Activated effector memory CD4-positive, alpha-beta T cell treated with anti-CD3 and anti-CD28 coated beads, Interleukin-2, amount 50 U/mL, for 16 hours (primary cell): Measurements from ENCODE around the gene GGTA1.
"Not testable (repeated sequence)": the region's sequence is repeated elsewhere in the genome, so short reads cannot be mapped to it uniquely, and the experiment has no call there.

Source experiments
- DNase-seq: peaks from one replicate; pipeline ENCODE4 v3.0.0-alpha.2; 2020

The GGTA1 gene

DNA sequence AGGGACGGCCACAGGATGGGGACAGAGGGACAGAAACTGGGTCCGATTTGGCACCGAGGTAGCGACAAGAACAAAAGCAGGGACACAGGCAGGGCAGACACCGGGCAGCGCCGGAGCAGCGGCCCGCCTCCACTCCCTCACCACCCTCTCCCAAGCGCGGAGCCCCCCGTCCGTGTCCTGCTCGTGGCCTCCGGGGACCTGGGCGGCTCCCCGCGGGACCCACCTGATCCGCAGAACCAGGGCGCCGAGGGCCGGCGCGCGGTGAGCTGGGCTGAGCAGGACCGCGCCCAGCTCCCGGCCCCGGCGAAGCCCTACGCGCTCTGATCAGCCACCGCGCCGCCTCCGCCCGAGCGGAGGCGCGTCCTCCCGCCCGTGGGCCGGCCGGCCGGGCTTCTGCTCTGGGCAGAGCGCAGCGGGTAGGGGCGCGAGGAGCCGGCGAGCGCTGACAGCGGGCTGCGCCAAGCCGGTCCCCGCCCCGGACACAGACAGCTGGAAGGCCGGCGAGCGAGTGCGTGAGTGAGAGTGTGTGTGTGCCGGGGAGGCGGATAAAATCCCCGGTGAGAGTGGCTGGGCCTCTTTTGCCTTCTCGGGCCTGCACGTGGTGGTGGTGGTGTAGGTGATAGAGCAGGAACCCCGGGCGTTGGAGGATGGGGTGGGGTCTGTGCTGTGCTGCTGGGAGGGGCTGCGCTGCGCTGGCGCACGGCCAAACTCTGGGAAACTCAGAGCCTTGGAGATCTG, at the start of gene GGTA1:
Gene GGTA1, minus strand, starts transcription at position 418 of the 738 bp plus-strand sequence. CDS start 31,922 bp downstream, outside the sequence.
- peak; percentile 48 for DNase-seq

- DNase-seq = no peak
These were observed 49.0 kb upstream of the GGTA1 start for GRCh38 chr9:121548666-121549065.

DNA sequence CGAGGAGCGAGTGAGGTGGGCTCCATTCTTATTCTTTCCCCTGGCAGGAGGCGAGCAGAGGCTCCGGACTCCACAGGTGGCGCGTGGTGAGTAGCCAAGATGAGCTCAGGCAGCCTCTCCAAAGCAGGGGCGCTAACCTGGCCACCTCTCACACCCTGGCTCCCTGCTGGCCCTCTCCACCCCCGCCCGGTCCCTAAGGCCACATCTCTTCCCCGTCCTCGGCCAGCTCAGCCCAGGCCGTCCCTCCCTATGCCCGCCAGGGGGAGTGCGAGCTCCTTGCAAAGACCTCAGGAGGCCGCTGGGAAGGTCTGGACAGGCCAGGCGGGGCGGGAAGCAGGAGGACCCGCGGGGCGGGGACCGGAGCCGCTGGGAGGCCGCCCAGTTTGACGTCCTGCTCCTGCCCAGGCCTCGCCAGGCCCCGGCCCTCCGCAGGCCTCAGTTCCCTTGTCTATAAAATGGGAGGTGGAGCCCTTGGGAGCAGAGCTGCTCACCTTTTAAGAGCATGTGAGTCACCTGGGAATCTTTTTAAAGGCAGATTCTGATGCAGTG, 46.3 kb upstream of the GGTA1 start:
- peak; percentile 84 for DNase-seq

DNA sequence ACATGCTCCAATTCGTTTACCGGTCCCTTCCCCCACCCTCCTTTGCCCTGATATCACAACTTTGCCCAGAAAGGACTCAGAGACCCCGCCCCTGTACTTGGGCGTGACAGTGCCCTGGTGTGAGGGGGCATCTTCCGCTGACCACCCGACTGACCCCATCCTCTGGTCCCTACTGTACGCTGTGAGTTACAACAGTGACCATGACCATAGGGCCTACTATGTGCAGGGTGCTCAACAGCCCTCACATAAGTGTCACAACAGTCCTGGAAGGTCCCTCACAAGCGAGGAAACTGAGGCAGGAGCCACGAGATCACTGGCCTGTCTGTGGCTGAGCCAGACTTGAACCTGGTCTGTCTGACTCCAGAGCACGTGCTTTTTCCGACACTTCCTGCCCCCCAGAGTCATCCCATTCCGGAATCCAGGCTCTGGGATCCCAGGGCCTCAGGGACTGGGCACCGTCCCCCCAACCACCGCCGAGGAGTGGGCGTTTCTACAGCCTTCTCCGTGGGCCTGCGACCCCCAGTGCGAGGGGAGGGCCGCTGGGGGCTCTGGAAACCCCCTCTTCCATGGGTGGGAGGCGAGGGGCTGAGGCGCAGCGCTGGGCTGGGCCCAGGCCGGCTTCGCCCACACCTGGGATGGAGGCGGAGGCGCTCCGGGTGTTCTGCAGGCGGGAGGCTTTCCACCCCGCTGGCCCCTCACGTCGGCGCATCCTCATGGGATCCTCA, 45.7 kb upstream of the GGTA1 start:
- DNase-seq = no peak

GRCh38 chr9:121542025-121542424, 42.4 kb upstream of the GGTA1 start:
- DNase-seq = no peak

DNA sequence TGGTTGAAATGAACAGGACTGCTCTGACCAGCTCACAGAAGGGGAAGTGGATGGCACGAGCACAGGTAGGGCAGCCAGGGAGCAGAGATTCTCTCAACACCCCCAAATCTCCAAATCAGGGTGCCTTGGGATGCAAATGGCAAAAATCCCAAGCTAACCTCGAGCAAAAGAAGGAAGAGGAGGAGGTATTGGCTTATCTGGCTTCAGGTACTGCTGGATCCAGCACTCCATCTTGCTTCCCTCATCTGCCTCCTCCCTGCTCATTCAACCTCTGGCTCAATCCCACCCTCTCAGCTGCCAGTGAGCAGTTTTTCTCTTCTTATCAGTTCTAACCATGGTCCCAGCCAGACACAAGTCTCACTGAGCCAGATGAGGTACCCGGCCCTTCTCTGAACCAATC, 41.6 kb upstream of the GGTA1 start:
- DNase-seq = no peak

GRCh38 chr9:121538221-121538620, 38.6 kb upstream of the GGTA1 start:
- no peak for DNase-seq

GRCh38 chr9:121537283-121537682, 37.6 kb upstream of the GGTA1 start:
- DNase-seq = no peak

DNA sequence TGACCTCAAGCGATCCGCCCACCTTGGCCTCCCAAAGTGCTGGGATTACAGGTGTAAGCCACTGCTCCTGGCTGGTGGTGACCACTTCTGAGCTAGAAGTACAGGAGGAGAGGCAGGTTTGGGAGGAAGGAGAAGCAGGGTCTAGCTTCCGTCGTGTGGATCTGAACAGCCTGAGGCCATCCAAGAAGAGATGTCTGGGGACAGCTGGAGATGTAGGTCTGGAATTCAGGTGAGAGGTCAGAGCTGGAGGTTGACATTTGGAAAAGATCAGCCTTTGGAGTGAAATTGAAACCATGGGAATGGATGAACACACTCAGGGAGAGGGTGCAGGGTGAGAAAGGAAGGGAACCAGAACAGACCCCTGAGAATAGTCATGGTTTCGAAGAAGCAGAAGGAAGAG, 33.2 kb upstream of the GGTA1 start:
- DNase-seq = no peak

GRCh38 chr9:121529237-121529987, 29.8 kb upstream of the GGTA1 start:
- DNase-seq = no peak

GRCh38 chr9:121528642-121529041, 29.0 kb upstream of the GGTA1 start:
- DNase-seq = no peak

DNA sequence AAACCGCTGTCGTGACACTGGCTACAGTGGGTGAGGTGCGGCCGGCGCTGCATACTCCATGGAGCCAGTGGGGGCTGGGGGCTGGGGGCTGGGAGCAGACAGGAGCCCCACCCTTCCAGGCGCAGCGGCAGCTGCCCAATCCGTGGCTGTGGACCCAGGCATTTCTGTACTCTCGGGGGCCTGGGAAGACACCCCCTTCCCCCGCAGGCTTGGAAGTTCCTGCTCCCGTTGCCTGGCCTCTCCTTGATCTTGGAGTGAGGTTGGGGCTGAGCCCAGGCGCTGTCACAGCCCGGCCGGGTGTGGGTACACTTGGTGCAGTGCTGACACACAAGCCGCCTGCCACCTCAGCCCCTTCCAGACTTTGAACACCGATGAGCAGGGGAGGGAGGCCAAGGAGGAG, 27.7 kb upstream of the GGTA1 start:
- no peak for DNase-seq

DNA sequence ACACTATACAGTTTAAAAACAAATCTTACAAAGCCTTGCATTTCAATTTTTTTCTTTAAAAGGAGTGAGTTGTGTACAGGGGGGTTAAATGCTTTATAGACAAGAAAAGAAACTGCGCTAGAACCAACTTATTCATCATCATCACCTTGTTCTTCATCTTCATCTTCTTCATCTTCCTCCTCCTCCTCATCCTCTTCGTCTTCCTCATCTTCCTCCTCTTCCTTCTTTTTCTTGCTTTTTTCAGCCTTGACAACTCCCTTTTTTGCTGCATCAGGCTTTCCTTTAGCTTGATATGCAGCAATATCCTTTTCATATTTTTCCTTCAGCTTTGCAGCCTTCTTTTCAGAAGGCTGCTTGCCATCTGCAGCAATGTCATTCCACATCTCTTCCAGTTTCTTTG, 20.0 kb upstream of the GGTA1 start:
- not testable (repeated sequence) for DNase-seq

- no peak for DNase-seq
These were observed 19.0 kb upstream of the GGTA1 start for GRCh38 chr9:121518634-121519033.

DNA sequence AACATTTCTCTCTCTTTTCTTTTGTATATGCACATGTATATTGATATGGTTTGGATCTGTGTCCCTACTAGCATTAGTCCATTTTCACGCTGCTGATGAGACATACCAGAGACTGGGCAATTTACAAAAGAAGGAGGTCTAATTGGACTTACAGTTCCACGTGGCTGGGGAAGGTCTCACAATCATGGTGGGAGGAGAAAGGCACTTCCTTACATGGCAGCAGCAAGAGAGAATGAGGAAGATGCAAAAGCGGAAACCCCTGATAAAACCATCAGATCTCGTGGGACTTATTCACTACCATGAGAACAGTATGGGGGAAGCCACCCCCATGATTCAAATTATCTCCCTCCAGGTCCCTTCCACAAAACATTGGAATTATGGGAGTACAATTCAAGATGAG, 13.5 kb upstream of the GGTA1 start:
- DNase-seq = not testable (repeated sequence)

- DNase-seq = no peak
These were observed 11.3 kb upstream of the GGTA1 start for GRCh38 chr9:121510766-121511550.

GRCh38 chr9:121509180-121509579, 9.5 kb upstream of the GGTA1 start:
- no peak for DNase-seq

GRCh38 chr9:121508415-121508814, 8.8 kb upstream of the GGTA1 start:
- DNase-seq = no peak

DNA sequence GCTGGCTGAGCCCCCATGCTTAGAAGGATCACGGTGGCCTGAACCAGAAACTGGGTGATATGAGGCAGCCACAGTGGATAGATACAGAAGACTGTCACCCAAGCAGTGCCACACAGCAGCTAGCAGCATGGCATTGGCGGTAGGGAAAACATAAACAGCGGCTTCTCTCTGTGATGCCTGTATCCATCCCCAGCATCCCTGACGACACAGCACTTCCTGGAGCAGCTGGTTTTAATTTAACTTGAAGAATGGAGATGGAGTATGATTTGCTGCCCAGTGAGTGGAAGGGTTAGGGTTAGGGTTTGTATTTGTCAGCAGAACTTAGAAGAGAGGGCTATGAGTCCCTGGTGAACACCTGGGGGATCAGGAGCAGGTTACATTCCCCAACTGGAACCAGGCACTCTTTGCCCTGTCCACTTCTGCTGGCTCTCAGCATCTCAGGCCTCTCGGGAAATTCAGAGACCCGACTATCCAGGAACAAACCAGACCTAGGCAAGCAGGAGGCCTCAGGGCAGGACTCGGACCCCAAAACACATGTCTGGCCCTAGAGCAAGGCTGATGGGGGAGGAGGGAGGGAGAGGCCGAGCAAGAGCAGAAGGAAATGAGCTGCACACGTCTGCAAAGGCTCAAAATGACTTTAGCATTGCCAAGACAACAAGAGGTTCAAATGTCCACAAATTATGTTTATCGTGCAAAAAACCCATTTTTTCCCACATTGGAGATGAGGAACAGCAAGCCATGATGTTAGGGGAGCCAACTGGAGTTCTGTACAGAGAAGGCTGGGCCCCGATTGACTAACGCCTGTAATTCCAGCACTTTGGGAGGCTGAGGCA, 6.5 kb upstream of the GGTA1 start:
- DNase-seq = no peak

DNA sequence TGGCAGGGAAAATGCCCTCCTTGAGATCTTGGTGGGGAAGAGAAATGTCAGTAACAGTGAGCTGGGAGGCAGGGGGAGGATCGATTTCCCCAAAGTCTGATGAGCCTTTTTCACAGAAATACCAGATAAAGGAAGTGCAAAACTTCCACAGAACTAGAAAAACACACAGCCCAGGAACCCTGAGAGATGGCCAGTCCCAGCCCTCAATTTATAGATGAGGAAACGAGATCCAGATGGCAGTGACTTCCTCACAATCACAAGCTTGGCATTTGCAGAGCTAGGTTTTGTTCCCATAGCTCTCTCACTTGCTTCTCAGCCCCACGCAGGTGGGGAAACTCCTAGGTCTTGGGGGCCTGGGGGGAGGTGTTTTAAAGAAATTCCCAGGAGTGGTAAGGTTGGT, 3.8 kb upstream of the GGTA1 start:
- no peak for DNase-seq

DNA sequence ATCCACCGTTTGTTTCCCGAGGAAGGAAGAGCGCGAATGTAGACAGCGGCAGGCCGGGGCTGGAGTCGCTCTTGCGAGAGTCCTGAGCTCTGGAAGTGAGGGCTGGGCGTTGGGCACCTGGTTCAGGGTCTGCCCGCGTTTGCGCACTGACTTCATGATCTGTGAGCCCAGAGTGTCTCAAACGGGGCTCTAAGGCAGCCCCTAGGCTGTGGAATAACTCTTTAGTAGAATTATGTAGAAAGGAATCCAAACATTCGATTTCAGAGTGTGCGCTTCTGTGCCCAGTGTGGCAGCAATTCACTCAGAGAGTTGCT, 478 bp upstream of the GGTA1 start:
- no peak for DNase-seq

DNA sequence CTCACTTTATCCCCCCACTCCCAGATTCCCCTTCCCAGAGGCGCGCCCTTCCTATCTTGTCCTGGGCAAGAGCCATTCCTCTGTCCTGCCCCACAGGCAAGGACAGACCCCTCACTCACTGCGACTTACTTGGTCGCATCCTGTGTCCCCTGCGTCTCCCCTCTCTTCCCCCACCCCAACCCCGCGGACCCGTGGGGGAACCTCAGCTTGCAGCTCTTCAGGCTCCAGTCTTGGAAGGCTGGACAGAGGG, 542 bp downstream of the GGTA1 start:
- no peak for DNase-seq
